Neutrophil (primary cell): ENCODE measurements around the gene CSRP3.
"Not testable (repeated sequence)": the region's sequence is repeated elsewhere in the genome, so short reads cannot be mapped to it uniquely, and the experiment has no call there.

ENCODE experiments used
- H3K27ac ChIP-seq: fragments of 200-600 bp; sonication (generic); 2 replicates; pipeline ENCODE4 v1.5.1; 2016; ENCODE audit warnings: mild to moderate bottlenecking, moderate library complexity
- H3K27me3 ChIP-seq: fragments of 200-600 bp; sonication (generic); 2 replicates; pipeline ENCODE4 v1.6.0; 2016; ENCODE audit warnings: mild to moderate bottlenecking
- H3K36me3 ChIP-seq: fragments of 200-600 bp; sonication (generic); 2 replicates; pipeline ENCODE4 v1.5.1; 2017
- H3K4me1 ChIP-seq, 2 experiments: fragments of 200-600 bp in 1 of 2; sonication (generic) in 1 of 2; 1 replicate in 1 of 2; 2 replicates in 1 of 2; pipeline versions ENCODE4 v1.5.1 to v1.6.1; 2013 to 2016; ENCODE audit warnings: low read depth in 1 of 2, low read length in 1 of 2, mild to moderate bottlenecking in 1 of 2, moderate library complexity in 1 of 2; ENCODE audit not compliant: control insufficient read depth in 1 of 2, insufficient read depth in 1 of 2
- H3K4me3 ChIP-seq, 2 experiments: fragments of 200-600 bp in 1 of 2; sonication (generic) in 1 of 2; 1 replicate in 1 of 2; 2 replicates in 1 of 2; pipeline ENCODE4 v1.5.1; 2013 to 2016; ENCODE audit warnings: low read depth in 1 of 2, low read length in 1 of 2, mild to moderate bottlenecking in 1 of 2, moderate library complexity in 1 of 2
- H3K9me3 ChIP-seq: fragments of 200-600 bp; sonication (generic); 2 replicates; pipeline ENCODE4 v1.5.1; 2016
- TF ChIP-seq, protein P1 (sequence below): fragments of 200-600 bp; sonication (generic); IDR thresholded peaks from 2 replicates; pipeline ENCODE4 v1.5.1; 2016; ENCODE audit warnings: antibody characterized with exemption

Gene CSRP3

DNA sequence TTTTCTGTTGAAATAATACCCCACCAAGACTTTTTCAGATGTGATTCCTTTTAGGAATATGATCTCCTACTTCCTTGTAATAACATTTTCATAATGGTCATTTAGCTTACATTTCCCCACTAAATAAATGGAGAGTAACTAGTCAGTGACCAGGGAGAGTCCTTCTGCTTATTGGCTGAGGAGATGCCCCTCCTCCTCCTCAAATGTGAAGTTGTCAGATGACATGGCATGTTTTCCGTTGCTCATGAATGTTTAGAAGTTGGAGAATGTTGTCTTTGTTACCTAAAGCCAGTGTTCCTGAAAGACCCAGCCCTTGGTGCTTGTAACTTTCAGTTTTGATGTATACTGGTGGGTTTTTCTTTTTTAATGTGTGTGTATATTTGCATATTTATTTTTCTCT is 38.2 kb downstream of the CSRP3 start:
- H3K27ac ChIP-seq: no peak overlapping the region
- H3K4me1 ChIP-seq: no peaks in the 10 kb centered on the region
- H3K4me3 ChIP-seq: no peak overlapping the region
- no peaks in the 10 kb centered on the region for H3K27me3 ChIP-seq
- peaks cover 86% of the 10 kb centered on the region for H3K36me3 ChIP-seq
- H3K9me3 ChIP-seq: no peaks in the 10 kb centered on the region
- TF ChIP-seq, protein P1, sequence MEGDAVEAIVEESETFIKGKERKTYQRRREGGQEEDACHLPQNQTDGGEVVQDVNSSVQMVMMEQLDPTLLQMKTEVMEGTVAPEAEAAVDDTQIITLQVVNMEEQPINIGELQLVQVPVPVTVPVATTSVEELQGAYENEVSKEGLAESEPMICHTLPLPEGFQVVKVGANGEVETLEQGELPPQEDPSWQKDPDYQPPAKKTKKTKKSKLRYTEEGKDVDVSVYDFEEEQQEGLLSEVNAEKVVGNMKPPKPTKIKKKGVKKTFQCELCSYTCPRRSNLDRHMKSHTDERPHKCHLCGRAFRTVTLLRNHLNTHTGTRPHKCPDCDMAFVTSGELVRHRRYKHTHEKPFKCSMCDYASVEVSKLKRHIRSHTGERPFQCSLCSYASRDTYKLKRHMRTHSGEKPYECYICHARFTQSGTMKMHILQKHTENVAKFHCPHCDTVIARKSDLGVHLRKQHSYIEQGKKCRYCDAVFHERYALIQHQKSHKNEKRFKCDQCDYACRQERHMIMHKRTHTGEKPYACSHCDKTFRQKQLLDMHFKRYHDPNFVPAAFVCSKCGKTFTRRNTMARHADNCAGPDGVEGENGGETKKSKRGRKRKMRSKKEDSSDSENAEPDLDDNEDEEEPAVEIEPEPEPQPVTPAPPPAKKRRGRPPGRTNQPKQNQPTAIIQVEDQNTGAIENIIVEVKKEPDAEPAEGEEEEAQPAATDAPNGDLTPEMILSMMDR: no peak

GRCh38 chr11:19162951-19163505 is 38.8 kb downstream of the CSRP3 start:
- no peak overlapping the region for H3K4me3 ChIP-seq
- TF ChIP-seq, protein P1: no peak
- H3K9me3 ChIP-seq: no peaks in the 10 kb centered on the region
- no peaks in the 10 kb centered on the region for H3K4me1 ChIP-seq
- no peaks in the 10 kb centered on the region for H3K27me3 ChIP-seq
- peaks cover 80% of the 10 kb centered on the region for H3K36me3 ChIP-seq
- no peak overlapping the region for H3K27ac ChIP-seq

DNA sequence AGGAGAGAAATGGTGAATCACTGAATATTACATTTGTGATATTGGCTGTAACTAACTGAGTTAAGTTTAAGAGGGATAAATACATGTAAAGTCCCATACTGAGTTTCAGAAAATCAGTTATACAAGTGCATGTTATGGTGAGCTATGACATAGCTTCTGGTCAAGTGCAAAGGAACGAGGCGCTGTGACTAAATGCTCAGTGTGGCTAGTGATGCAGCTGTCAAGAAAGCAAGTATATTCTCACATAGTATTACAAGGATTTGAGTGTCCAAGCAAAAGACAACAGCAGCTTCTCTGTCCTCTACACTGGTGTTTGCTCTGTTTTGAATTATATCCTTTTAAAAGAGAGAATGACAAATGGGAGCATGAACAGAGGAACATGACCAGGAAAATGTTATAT is 40.1 kb downstream of the CSRP3 start:
- no peaks in the 10 kb centered on the region for H3K4me1 ChIP-seq
- H3K4me3 ChIP-seq: no peak overlapping the region
- no peak overlapping the region for H3K27ac ChIP-seq
- no peaks in the 10 kb centered on the region for H3K9me3 ChIP-seq
- TF ChIP-seq, protein P1: no peak
- H3K27me3 ChIP-seq: no peaks in the 10 kb centered on the region
- H3K36me3 ChIP-seq: peaks cover 80% of the 10 kb centered on the region

DNA sequence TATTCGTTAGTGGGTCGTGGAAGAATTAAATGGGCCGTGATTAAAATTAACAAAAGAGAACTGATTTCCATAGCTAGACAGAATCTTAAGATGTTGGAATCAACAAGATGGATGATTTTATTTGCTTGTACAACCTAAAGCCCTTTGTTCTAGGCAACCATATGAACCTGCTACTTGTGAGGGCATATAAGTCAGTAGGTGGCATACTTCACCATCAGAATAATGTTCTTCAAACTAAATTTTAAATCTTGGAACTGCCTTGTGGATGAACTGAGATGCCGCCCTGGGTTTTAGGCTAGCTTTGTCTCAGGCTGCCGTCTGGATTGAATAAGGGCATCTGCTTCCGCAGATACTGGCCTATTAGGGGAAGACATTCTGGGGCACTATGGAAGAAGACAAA is 40.9 kb downstream of the CSRP3 start:
- Histone ChIP-seq H3K27me3 (no peaks in the 10 kb centered on the region), H3K36me3 (peaks cover 80% of the 10 kb centered on the region), H3K4me3 (no peak overlapping the region), H3K27ac (no peak overlapping the region), H3K9me3 (no peaks in the 10 kb centered on the region), H3K4me1 (no peaks in the 10 kb centered on the region)
- TF ChIP-seq, protein P1: no peak

- H3K4me3 ChIP-seq: no peak overlapping the region
- no peaks in the 10 kb centered on the region for H3K9me3 ChIP-seq
- H3K36me3 ChIP-seq: peaks cover 89% of the 10 kb centered on the region
- no peaks in the 10 kb centered on the region for H3K4me1 ChIP-seq
- H3K27me3 ChIP-seq: no peaks in the 10 kb centered on the region
- TF ChIP-seq, protein P1: no peak
- H3K27ac ChIP-seq: no peak overlapping the region
These were observed 44.9 kb downstream of the CSRP3 start for GRCh38 chr11:19156892-19157291.

DNA sequence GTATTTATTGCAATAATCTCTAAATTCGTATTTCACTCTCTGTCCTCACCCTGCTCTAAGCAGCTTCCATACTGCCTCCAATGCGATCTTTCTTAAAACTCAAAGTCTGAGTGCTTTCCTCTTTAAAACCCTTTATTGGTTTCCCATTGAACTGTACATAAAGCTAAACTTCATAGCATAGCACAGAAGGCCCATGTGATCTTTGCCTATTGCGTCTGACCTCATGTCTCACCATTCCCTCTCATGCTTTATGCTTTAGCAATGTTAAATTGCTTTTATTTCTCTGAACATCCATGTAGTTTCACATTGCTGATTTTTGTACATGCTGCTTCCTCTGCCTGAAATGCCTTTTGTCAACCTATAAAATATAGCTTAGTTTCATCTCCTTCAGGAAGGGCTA is 56.5 kb downstream of the CSRP3 start:
- Histone ChIP-seq H3K4me3 (no peak overlapping the region), H3K4me1 (no peaks in the 10 kb centered on the region), H3K27ac (no peak overlapping the region), H3K27me3 (no peaks in the 10 kb centered on the region), H3K36me3 (peaks cover 60% of the 10 kb centered on the region), H3K9me3 (no peaks in the 10 kb centered on the region)
- TF ChIP-seq, protein P1: no peak

- H3K36me3 ChIP-seq, H3K4me3 ChIP-seq, H3K9me3 ChIP-seq, H3K27ac ChIP-seq, H3K4me1 ChIP-seq, H3K27me3 ChIP-seq: not testable (repeated sequence)
These were observed 64.9 kb downstream of the CSRP3 start for GRCh38 chr11:19136884-19137283.
